ENCODE data around the gene CRADD.

DNA sequence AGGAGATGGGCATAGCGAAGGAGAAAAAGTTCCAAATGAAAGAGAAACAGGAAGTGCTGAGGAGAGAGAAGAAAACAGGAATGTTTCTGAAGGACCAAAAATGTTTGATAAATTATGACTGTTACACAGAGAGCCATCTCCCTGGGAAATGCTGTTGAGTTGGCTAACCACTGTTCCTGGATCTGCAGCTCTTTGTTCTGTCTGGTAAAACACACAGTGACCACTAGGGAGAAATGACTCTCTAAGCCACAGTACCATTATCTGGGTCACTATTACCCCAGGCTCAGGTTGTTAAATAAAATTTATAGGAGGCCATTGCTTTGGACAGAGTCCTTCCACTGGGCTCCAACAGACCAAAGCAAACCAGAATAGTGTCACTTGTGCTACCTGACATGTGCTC is 219.3 kb downstream of the CRADD start:
- TF ChIP-seq, protein P1, sequence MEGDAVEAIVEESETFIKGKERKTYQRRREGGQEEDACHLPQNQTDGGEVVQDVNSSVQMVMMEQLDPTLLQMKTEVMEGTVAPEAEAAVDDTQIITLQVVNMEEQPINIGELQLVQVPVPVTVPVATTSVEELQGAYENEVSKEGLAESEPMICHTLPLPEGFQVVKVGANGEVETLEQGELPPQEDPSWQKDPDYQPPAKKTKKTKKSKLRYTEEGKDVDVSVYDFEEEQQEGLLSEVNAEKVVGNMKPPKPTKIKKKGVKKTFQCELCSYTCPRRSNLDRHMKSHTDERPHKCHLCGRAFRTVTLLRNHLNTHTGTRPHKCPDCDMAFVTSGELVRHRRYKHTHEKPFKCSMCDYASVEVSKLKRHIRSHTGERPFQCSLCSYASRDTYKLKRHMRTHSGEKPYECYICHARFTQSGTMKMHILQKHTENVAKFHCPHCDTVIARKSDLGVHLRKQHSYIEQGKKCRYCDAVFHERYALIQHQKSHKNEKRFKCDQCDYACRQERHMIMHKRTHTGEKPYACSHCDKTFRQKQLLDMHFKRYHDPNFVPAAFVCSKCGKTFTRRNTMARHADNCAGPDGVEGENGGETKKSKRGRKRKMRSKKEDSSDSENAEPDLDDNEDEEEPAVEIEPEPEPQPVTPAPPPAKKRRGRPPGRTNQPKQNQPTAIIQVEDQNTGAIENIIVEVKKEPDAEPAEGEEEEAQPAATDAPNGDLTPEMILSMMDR (IDR thresholded peaks at IDR 0.05; ENCODE audit: borderline replicate concordance, extremely low read depth, low read length, poor library complexity, severe bottlenecking), result no peak
- no peak for TF ChIP-seq EZH2 (IDR thresholded peaks at IDR 0.05; ENCODE audit: borderline replicate concordance, low read depth, low read length, severe bottlenecking)

All from DND-41 (cell line).